IgD-negative memory B cell (primary cell): Measurements from ENCODE around the gene CAMKV. TPM values are rescaled to one million over a fixed set of nuclear protein-coding genes. Genes with fewer than 3 reads are reported as not detected.

Experiments used
- H3K27ac Mint-ChIP-seq, 3 donors: one replicate each; pipeline ENCODE4 v1.8.0; 2020 to 2022; ENCODE audit warnings: mild to moderate bottlenecking in 3 of 3, mixed read lengths in 3 of 3, moderate library complexity in 1 of 3
- H3K27me3 Mint-ChIP-seq: one replicate; pipeline ENCODE4 v1.8.0; 2021; ENCODE audit warnings: mixed read lengths
- H3K36me3 Mint-ChIP-seq: one replicate; pipeline ENCODE4 v1.8.0; 2020; ENCODE audit warnings: mild to moderate bottlenecking, mixed read lengths
- H3K4me1 Mint-ChIP-seq, 3 donors: one replicate each; pipeline ENCODE4 v1.8.0; 2020 to 2022; ENCODE audit warnings: mixed read lengths in 3 of 3, mild to moderate bottlenecking in 1 of 3
- H3K4me3 Mint-ChIP-seq, 4 donors: one replicate each; pipeline ENCODE4 v1.8.0; 2020 to 2022; ENCODE audit warnings: mild to moderate bottlenecking in 4 of 4, mixed read lengths in 4 of 4, moderate library complexity in 3 of 4
- H3K9me3 Mint-ChIP-seq, 3 donors: one replicate each; pipeline ENCODE4 v1.8.0; 2020 to 2021; ENCODE audit warnings: mixed read lengths in 3 of 3, mild to moderate bottlenecking in 1 of 3
- polyA plus RNA-seq: library from polyadenylated mRNA; unstranded; fragments of 300-500 nt; fragmentation: Illumina TruSeq; gene quantifications from one replicate; pipeline ENCODE4 v1.2.3, GENCODE V29; 2021

The CAMKV gene
- polyA plus RNA-seq, 1 donor from 2014 or later = not detected

DNA sequence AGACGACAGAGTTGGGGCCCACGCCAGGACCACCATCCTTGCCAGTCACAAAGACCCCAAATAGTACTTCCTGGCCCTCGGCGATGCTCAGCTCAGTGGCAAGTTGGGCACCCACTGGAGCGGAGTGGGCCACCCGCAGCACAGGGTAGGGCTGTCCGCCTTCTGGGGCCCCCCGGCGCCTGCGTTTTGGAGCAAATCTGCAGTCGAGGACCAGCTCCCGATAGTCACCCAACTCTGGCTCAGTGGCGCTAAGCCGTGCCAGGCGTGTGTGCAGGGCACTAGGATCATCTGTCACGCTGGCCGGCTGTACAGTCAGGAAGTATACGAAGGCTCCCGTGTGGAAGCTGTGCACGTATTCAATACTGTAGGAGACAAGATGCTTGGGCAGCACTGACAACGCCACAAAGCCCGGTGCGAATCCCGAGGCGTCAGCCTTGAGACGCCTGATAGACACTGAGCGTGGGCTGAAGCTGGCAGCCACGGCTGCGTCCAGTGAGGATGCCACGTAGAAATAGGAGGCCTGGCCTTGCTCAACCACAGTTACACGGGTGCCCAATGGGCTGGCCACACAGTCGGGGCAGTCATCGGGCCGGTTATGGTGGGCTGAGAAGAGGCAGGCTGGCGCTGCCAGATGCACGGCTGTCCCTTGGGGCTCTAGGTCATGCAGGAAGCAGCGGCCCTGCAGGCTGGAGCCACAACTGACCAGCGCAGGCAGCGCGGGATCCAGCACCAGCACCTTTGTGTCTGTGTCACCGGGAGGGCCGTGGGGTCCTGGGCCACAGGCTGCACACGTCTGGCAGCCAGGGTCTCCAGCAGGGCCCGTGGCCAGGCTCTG is 33.0 kb upstream of the CAMKV start:
- H3K4me1 Mint-ChIP-seq = peaks cover 15 to 18% (median 17%) of the 10 kb centered on the region in 3 donors
- no peaks in the 10 kb centered on the region for H3K9me3 Mint-ChIP-seq
- peaks cover 2% of the 10 kb centered on the region for H3K36me3 Mint-ChIP-seq
- peak overlapping the region in 1 of 4 donors; percentile 22 for H3K4me3 Mint-ChIP-seq
- no peak overlapping the region for H3K27ac Mint-ChIP-seq
- no peaks in the 10 kb centered on the region for H3K27me3 Mint-ChIP-seq

DNA sequence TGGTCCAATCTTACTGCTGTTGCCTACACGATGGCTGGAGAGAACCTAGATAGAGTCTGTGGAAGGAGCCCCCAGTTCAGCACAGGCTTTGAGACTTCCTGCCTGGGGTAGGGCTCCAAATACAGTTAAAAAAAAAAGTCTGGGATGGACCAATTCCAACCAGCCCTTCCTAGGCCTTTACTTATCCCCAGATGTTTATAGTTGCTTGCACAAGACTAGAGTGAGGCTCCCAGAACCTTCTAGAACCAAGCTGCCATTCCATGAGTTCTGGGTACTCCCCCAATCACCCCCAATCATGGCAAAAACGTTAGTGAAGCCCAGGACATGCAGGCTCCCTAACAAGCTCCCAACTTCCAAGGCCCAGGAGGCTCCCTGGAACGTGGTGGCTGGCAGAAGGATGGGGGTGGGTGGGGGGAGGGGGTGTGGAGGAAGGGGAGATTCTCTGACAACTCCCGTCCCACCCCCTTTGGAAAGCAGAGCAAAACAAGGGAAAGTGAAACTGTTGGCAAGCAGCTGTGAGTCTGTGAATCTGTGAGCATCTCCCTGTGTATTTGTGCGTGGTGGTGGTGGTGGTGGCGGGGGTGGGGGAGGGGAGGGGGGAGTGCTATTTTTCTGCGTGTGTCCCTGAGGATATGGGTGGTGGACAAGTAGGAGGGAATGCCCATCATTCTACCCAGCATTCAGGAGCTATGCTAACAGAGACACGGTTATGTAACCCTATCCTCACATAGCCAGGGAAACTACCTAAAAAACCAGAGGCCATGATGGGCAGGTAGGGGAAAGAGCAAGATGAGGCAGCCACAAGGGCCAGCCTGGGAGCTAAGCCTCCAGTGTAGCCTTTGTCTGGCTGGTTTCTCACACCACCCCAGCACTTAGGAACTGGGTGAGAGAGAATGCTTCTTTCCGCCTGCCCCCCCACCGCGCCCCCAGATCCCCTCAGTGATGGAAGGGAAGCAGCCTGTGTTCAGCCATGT is 31.9 kb upstream of the CAMKV start:
- Mint-ChIP-seq H3K27me3 (no peaks in the 10 kb centered on the region), H3K9me3 (no peaks in the 10 kb centered on the region), H3K4me3 (peak overlapping the region in 1 of 4 donors; percentile 43), H3K27ac (peak overlapping the region in 1 of 3 donors; percentile 48), H3K36me3 (peaks cover 2% of the 10 kb centered on the region), H3K4me1 (peaks cover 12 to 17% (median 16%) of the 10 kb centered on the region in 3 donors)

DNA sequence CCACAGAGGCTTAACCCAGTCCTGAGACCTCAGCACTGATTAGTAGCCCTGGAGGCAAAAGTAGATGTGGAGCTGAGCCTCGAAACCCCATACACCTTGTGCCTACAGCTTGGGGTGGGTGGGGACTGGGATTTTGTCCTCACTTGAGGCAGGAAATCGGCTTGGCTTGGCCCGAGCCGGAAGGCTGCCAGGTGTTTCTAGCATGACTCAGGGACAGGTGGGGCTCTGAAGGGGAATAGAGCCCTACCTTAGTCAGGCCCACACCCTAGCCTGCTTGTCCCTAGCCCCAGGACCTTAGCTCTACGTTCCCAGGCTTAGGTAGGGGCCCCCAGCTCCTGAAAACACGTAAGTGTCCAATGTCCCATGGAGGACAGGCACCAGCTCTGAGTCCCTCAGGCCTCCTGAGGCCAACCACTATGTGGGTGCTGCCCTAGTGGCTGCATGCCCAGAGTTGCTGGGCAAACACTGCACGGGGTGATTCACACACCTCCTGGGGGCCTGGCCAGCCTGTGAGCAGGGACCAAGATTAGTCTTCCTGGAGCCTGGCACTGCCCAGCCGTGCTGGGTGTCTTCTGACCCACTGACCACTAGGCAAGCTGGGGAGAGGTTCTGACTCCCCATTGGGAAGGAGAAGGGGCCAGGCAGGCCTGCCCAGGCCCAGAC is 30.9 kb upstream of the CAMKV start:
- Mint-ChIP-seq H3K4me1 (peaks cover 6 to 8% (median 8%) of the 10 kb centered on the region in 3 donors), H3K27ac (peak overlapping the region in 2 of 3 donors; percentile 39 to 48), H3K9me3 (no peaks in the 10 kb centered on the region), H3K27me3 (no peaks in the 10 kb centered on the region), H3K4me3 (no peak overlapping the region), H3K36me3 (peaks cover 2% of the 10 kb centered on the region)

DNA sequence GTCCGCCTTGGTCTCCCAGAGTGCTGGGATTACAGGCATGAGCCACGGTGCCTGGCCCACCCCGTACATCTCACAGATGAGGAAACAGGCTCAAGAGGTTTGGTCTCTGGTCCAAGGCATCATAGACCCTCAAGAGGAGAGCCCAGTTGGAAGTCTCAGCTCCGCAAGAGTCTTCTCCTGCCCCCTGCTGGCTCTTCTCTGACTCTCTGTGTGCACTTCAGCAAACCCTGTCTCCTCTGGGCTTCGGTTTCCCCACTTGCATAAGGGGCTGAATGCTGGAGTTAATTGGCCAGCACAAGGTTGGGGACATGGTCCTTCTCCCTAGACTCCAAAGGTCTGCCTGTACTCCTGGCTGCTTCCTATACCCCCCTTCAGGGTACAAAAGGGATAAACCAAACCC is 30.1 kb upstream of the CAMKV start:
- Mint-ChIP-seq H3K27ac (no peak overlapping the region), H3K27me3 (no peaks in the 10 kb centered on the region), H3K36me3 (peaks cover 2% of the 10 kb centered on the region), H3K9me3 (no peaks in the 10 kb centered on the region), H3K4me3 (no peak overlapping the region), H3K4me1 (peaks cover 4 to 5% (median 5%) of the 10 kb centered on the region in 3 donors)

DNA sequence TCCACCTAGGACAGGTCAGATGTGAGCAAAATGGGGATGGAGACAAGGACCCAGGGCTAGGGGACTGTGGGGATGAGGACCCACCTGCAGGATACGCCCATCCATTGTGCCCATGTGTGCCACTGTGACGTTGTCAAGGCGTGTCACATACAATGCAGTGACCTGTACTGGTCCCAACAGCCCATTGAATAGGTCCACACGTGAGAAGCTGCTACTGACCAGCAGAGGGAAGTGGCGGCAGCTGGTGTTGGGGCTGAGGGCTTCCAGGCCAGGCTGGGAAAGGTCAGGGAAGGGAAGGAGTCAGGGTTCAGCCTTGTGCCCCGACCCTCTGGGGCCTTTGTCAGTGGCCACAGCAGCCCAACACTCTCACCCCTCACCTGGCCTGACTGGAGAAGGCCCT is 29.3 kb upstream of the CAMKV start:
- no peak overlapping the region for H3K27ac Mint-ChIP-seq
- H3K4me3 Mint-ChIP-seq = no peak overlapping the region
- H3K36me3 Mint-ChIP-seq = peaks cover 2% of the 10 kb centered on the region
- no peaks in the 10 kb centered on the region for H3K9me3 Mint-ChIP-seq
- H3K27me3 Mint-ChIP-seq = no peaks in the 10 kb centered on the region
- peaks cover 2% of the 10 kb centered on the region in 3 donors for H3K4me1 Mint-ChIP-seq

DNA sequence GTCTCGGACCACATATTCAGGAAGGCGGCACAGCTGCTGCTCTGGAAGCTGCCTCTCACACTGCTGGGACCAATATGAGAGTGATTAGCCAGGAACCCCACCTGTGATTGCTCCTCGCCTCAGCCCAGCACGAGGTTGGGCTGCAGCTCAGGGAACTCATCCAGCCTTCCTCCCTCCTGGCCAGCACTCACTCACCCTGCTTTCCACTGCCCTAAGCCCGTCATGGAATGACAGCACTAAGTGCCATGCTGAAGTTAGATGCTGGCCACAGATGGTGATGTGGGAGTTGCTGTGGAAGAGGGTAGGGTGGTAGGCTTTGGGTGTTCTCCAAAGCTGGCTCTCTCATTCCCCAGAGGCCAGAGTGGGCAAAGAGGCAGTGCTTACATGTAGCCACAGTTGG is 26.6 kb upstream of the CAMKV start:
- H3K27ac Mint-ChIP-seq = no peak overlapping the region
- no peaks in the 10 kb centered on the region for H3K27me3 Mint-ChIP-seq
- no peaks in the 10 kb centered on the region for H3K4me1 Mint-ChIP-seq
- no peak overlapping the region for H3K4me3 Mint-ChIP-seq
- H3K36me3 Mint-ChIP-seq = peaks cover 2% of the 10 kb centered on the region
- H3K9me3 Mint-ChIP-seq = no peaks in the 10 kb centered on the region

DNA sequence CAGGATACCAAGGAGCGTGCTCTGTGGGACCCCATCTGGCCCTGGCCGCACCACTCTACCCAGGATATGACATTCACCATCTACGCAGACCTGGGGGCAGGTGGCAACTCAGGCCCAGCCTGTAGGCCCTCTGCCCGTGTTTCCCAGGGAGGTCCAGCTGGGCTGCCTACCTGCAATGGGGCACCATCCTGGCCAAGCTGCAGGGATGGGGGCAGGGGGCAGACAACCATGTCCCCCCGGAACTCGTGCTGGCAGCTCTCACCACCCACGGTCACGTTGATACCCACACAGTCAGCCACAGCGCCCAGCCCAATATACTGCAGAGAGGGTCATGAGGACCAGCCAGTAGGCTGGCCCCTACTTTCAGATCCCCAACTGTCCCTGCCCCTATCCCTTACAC is 26.1 kb upstream of the CAMKV start:
- Mint-ChIP-seq H3K27me3 (no peaks in the 10 kb centered on the region), H3K9me3 (no peaks in the 10 kb centered on the region), H3K4me1 (no peaks in the 10 kb centered on the region), H3K4me3 (no peak overlapping the region), H3K36me3 (peaks cover 2% of the 10 kb centered on the region), H3K27ac (no peak overlapping the region)

DNA sequence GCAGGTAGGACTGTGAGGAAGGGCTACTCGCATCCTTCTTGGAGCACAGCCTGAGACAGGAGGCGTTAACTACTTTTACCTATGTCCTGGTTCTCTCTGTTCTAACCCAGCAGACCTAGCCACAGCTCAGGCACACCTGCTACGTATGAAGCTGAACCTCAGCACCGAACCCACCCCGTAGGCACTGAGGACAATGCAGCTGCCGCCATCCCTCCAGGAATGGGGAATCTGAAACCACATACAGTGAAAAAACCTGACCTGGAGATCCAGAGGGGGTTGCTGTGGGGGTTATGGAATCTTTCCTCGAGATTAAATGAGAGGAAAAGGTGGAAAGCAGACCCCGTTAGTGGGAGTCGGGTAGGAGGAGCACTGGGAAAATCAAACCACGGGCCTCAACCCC is 19.6 kb upstream of the CAMKV start:
- Mint-ChIP-seq H3K4me1 (peaks cover 0 to 1% (median 0%) of the 10 kb centered on the region in 3 donors), H3K36me3 (no peaks in the 10 kb centered on the region), H3K9me3 (no peaks in the 10 kb centered on the region), H3K4me3 (no peak overlapping the region), H3K27ac (peak overlapping the region in 1 of 3 donors; percentile 39), H3K27me3 (no peaks in the 10 kb centered on the region)

DNA sequence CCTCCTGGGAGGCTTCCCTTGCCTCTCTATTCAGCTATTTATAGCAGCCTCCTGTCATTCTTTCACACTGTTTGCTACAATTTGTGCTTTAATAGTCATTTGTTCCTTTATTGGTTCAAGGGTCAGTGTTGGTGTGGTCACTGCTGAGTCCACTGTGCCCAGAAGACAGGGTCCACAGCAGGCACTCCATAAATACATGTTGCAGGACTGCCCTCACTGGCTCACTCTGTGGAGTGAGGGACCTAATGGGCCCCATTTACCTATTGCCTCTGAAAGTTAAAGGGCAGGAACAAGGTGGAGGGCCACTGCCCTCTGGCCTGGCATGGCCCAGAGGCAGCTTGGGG is 17.2 kb upstream of the CAMKV start:
- H3K27ac Mint-ChIP-seq = no peak overlapping the region
- no peaks in the 10 kb centered on the region for H3K36me3 Mint-ChIP-seq
- H3K27me3 Mint-ChIP-seq = no peaks in the 10 kb centered on the region

DNA sequence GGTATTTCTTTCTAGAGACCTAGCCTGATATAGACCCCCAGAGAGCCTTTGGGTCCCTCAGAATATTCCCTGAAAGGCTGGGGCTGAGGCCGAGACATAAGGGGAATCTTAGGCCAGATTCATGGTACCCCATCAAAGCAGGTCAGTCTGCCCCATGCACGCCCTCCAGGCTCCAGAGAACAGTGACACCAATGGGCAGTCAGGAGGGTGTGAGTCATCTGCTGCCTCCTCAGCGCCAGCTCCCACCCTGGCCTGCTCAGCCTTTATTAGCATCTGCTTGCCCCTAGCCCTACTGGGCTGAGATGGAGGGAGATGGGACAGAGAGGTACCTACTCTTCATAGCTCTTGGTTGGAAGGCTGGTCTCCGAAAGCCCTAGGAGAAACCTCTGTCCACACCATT is 14.3 kb upstream of the CAMKV start:
- no peaks in the 10 kb centered on the region for H3K9me3 Mint-ChIP-seq
- peaks cover 0 to under 1% (median 0%) of the 10 kb centered on the region in 3 donors for H3K4me1 Mint-ChIP-seq
- H3K36me3 Mint-ChIP-seq = no peaks in the 10 kb centered on the region
- no peaks in the 10 kb centered on the region for H3K27me3 Mint-ChIP-seq
- no peak overlapping the region for H3K4me3 Mint-ChIP-seq
- H3K27ac Mint-ChIP-seq = no peak overlapping the region

More for the DNA sequence above, 17.2 kb upstream of the CAMKV start:
- no peak overlapping the region for H3K4me3 Mint-ChIP-seq
- H3K9me3 Mint-ChIP-seq = no peaks in the 10 kb centered on the region
- H3K4me1 Mint-ChIP-seq = peaks cover 0 to 1% (median 0%) of the 10 kb centered on the region in 3 donors

DNA sequence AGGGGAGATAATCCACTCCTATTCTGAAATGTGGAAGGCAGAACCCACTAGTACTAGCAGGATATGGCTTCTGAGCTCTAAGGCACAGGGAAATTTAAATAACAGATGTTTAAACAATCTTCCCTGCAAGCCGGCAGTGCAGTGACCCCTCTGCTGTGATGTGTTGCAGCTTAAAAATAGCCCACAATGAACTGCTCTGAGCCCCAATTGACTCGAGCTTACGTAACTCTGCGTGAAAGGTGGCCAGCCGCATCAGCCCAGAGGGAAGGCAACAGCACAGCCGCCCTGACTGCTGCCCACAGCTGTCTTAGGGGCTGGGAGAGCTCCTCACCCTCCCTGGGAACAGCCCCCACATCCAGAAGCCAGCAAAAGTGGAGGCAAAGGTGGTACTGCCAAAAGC is 12.5 kb upstream of the CAMKV start:
- no peaks in the 10 kb centered on the region for H3K36me3 Mint-ChIP-seq
- H3K27ac Mint-ChIP-seq = no peak overlapping the region
- no peaks in the 10 kb centered on the region for H3K4me1 Mint-ChIP-seq
- no peaks in the 10 kb centered on the region for H3K27me3 Mint-ChIP-seq
- H3K4me3 Mint-ChIP-seq = no peak overlapping the region
- no peaks in the 10 kb centered on the region for H3K9me3 Mint-ChIP-seq

DNA sequence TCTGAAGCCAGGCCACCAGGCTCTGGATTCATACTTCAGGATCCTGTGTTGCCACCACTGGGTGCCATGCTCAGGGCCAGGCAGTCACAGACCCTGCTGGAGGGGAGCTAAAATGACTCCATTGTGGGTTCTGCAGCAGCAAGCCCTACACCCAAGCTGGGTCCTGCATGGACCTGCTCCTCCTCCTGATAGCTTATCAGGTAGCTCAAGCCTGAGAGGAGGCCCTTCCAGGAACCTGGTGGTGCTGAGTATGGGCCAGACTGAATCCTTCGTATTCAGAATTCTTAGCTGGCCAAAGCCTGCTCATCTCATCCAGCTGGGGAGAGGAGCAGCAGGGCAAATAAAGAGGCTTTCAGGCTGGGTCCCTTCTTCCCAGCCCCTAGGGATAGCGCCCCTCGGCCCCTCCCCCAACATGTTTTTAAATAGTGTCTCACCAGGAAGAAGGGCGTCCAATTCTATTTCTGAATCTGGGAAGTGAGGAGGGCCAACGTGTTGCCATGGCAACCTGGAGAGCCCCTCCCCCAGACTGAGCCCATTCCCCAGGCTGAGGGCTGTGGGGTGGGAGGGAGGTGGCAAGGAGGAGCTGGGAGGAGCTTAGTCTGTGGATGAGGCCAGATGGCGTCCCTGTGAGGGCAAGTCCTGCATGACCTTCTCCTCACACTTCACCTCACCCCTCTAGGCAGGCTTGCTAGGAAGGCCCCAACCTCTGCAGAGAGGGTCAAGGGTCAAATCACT is 11.0 kb upstream of the CAMKV start:
- no peaks in the 10 kb centered on the region for H3K4me1 Mint-ChIP-seq
- no peaks in the 10 kb centered on the region for H3K27me3 Mint-ChIP-seq
- no peaks in the 10 kb centered on the region for H3K9me3 Mint-ChIP-seq
- H3K36me3 Mint-ChIP-seq = no peaks in the 10 kb centered on the region
- no peak overlapping the region for H3K27ac Mint-ChIP-seq
- H3K4me3 Mint-ChIP-seq = no peak overlapping the region

DNA sequence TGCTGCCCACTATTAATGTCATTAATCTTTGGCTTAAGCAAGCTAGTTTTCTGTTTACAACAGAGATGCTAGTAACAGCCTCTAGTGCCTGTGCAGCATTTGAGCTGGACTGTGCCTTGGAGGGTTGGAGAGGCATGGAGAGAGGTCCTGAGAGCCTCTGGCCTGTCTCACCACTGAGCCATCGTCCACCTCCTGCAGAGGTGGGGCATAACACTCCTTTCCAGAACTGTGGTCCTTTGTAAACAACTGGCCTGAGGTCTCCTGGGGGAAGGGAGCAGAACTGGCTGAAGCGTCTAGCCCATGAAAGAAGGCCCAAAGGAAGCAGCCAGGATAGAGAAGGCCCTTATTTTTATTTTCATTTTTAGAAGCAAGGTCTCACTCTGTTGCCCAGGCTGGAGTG is 10.0 kb upstream of the CAMKV start:
- H3K4me1 Mint-ChIP-seq = no peaks in the 10 kb centered on the region
- H3K36me3 Mint-ChIP-seq = peaks cover 3% of the 10 kb centered on the region
- H3K9me3 Mint-ChIP-seq = no peaks in the 10 kb centered on the region
- H3K4me3 Mint-ChIP-seq = no peak overlapping the region
- no peak overlapping the region for H3K27ac Mint-ChIP-seq
- H3K27me3 Mint-ChIP-seq = peaks cover 2% of the 10 kb centered on the region

DNA sequence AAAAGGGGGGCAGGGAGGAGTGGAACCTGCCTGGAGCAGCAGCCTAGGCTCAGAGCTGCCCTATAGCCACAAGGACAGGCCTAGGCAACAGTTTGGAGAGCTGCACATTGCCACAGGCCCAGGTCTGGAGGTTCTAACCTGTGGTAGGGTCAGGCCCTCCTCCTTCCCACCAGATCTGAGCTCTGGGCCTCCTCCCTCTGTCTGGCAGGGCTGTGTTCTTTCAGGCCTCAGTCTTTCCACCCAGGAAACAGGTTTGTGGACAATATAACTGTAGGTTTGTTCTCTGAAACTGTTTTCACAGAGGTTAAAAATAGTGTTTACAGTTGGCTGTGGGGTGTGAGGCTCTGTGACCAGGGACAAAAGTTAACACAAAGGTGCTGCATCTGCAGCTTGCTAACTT is 9.0 kb upstream of the CAMKV start:
- no peaks in the 10 kb centered on the region for H3K4me1 Mint-ChIP-seq
- H3K27ac Mint-ChIP-seq = no peak overlapping the region
- H3K9me3 Mint-ChIP-seq = no peaks in the 10 kb centered on the region

More for the DNA sequence above, 9.0 kb upstream of the CAMKV start:
- H3K36me3 Mint-ChIP-seq = peaks cover 3% of the 10 kb centered on the region
- H3K4me3 Mint-ChIP-seq = no peak overlapping the region
- peaks cover 2% of the 10 kb centered on the region for H3K27me3 Mint-ChIP-seq
